GM21825 (cell line): ENCODE data around the gene CNBP.
"Not testable (repeated sequence)": the region's sequence is repeated elsewhere in the genome, so short reads cannot be mapped to it uniquely, and the experiment has no call there.

Experiments
- ATAC-seq: cut with Tn5 transposase; IDR thresholded peaks from one replicate; pipeline ENCODE4 v1.9.1; 2021; ENCODE audit warnings: mild to moderate bottlenecking, moderate library complexity; ENCODE audit not compliant: unreplicated experiment

CNBP gene

GRCh38 chr3:129185783-129186182, 2.1 kb upstream of the CNBP start:
- ATAC-seq: no peak

GRCh38 chr3:129184784-129185542, 1.3 kb upstream of the CNBP start:
- ATAC-seq: not testable (repeated sequence)

- ATAC-seq: no peak
These were observed 631 bp upstream of the CNBP start for GRCh38 chr3:129184396-129184657.

- no peak for ATAC-seq
These were observed 1.1 kb downstream of the CNBP start for GRCh38 chr3:129182390-129183185.

- no peak for ATAC-seq
These were observed 1.9 kb downstream of the CNBP start for GRCh38 chr3:129181819-129182218.

GRCh38 chr3:129180461-129180860, 3.2 kb downstream of the CNBP start:
- no peak for ATAC-seq

- ATAC-seq: no peak
These were observed 7.6 kb downstream of the CNBP start for GRCh38 chr3:129176051-129176450.

GRCh38 chr3:129173725-129174124, 10.0 kb downstream of the CNBP start:
- no peak for ATAC-seq

GRCh38 chr3:129173206-129173605, 10.5 kb downstream of the CNBP start:
- ATAC-seq: no peak

GRCh38 chr3:129166579-129167332, 16.9 kb downstream of the CNBP start:
- no peak for ATAC-seq

- not testable (repeated sequence) for ATAC-seq
These were observed 18.1 kb downstream of the CNBP start for GRCh38 chr3:129165594-129165993.

- no peak for ATAC-seq
These were observed 19.2 kb downstream of the CNBP start for GRCh38 chr3:129164500-129164899.

- no peak for ATAC-seq
These were observed 20.7 kb downstream of the CNBP start for GRCh38 chr3:129162729-129163579.

GRCh38 chr3:129161860-129162271, 21.8 kb downstream of the CNBP start:
- ATAC-seq: peak; percentile 10

- ATAC-seq: peak; percentile 74
These were observed 22.5 kb downstream of the CNBP start, which contains the start of gene ISY1 for GRCh38 chr3:129160891-129161859. TSS of gene ISY1 (minus strand) at chr3:129161063. CDS start at chr3:129160975, 88 bp downstream.

- no peak for ATAC-seq
These were observed 38.9 kb downstream of the CNBP start for GRCh38 chr3:129144786-129145185.

GRCh38 chr3:129141011-129141410, 42.7 kb downstream of the CNBP start:
- ATAC-seq: not testable (repeated sequence)

GRCh38 chr3:129139911-129140310, 43.8 kb downstream of the CNBP start:
- ATAC-seq: no peak

- ATAC-seq: not testable (repeated sequence)
These were observed 47.4 kb downstream of the CNBP start for GRCh38 chr3:129136275-129136674.
